Thoracic aorta (tissue), 2 donors: ENCODE results near the gene MICAL2. TPM values are rescaled to one million over a fixed set of nuclear protein-coding genes. Genes with fewer than 3 reads are reported as not detected.
A peak's percentile ranks its signal among the peaks of the same experiment; 100 is the strongest.

Experiments
- ATAC-seq: fragments of 150-250 bp; one replicate; pipeline ENCODE4 v1.8.0; 2017; ENCODE audit warnings: low read depth; ENCODE audit not compliant: insufficient number of reproducible peaks, low FRiP score
- DNase-seq: peaks from one replicate; pipeline ENCODE4 v3.0.0-alpha.2; 2020; ENCODE audit warnings: low spot score
- H3K27ac ChIP-seq, 2 donors: fragments of 200-600 bp; sonication (generic); 1 replicate in 1 of 2; 2 replicates in 1 of 2; pipeline ENCODE4 v1.5.1; 2016; ENCODE audit warnings: mild to moderate bottlenecking in 2 of 2, moderate library complexity in 2 of 2
- H3K27me3 ChIP-seq: fragments of 200-600 bp; sonication (generic); replicated peaks from 2 replicates; pipeline ENCODE4 v1.6.0; 2016; ENCODE audit warnings: mild to moderate bottlenecking; ENCODE audit not compliant: insufficient read depth
- H3K36me3 ChIP-seq: fragments of 200-600 bp; sonication (generic); one replicate; pipeline ENCODE4 v1.5.1; 2016
- H3K4me1 ChIP-seq, 2 donors: fragments of 200-600 bp; sonication (generic); 1 replicate in 1 of 2; 2 replicates in 1 of 2; pipeline versions ENCODE4 v1.5.1 to v1.6.0; 2016; ENCODE audit warnings: low read depth in 2 of 2, mild to moderate bottlenecking in 1 of 2; ENCODE audit not compliant: control insufficient read depth in 1 of 2
- H3K4me3 ChIP-seq: fragments of 200-600 bp; sonication (generic); 2 replicates; pipeline ENCODE4 v1.5.1; 2016; ENCODE audit warnings: mild to moderate bottlenecking
- H3K9me3 ChIP-seq: fragments of 200-600 bp; sonication (generic); 2 replicates; pipeline ENCODE4 v1.5.1; 2016
- CTCF ChIP-seq: fragments of 200-600 bp; sonication (generic); IDR thresholded peaks from one replicate; pipeline ENCODE4 v1.5.1; 2019; ENCODE audit warnings: antibody characterized with exemption
- total RNA-seq, 2 donors: library from RNA; depleted of rRNA; stranded (reverse); fragments of >200 nt; gene quantifications; one replicate each; pipeline versions ENCODE4 v1.1.0 to v1.2.3, GENCODE V29; 2016

MICAL2 gene
- total RNA-seq, 2 donors from 2014 or later, result 791 to 989 TPM

GRCh38 chr11:12279672-12280108 lies 169.3 kb downstream of the MICAL2 start:
- Histone ChIP-seq H3K27ac (peak overlapping the region; percentile 39 to 60), H3K36me3 (no peaks in the 10 kb centered on the region), H3K9me3 (no peaks in the 10 kb centered on the region), H3K27me3 (no peaks in the 10 kb centered on the region), H3K4me3 (no peak overlapping the region), H3K4me1 (peaks cover 4 to 40% of the 10 kb centered on the region in 2 donors)
- TF ChIP-seq CTCF, result no peak
- ATAC-seq (no peak), DNase-seq (no peak)

GRCh38 chr11:12280199-12280837 lies 169.9 kb downstream of the MICAL2 start:
- Histone ChIP-seq H3K36me3 (no peaks in the 10 kb centered on the region), H3K9me3 (no peaks in the 10 kb centered on the region), H3K4me1 (peaks cover 4 to 44% of the 10 kb centered on the region in 2 donors), H3K27ac (peak overlapping the region; percentile 39 to 60), H3K27me3 (no peaks in the 10 kb centered on the region), H3K4me3 (no peak overlapping the region)
- DNase-seq (no peak), ATAC-seq (no peak)
- TF ChIP-seq CTCF, result no peak

GRCh38 chr11:12280838-12281565 lies 170.6 kb downstream of the MICAL2 start:
- no peak for DNase-seq
- H3K27ac ChIP-seq, result peak overlapping the region; percentile 39 to 60

GRCh38 chr11:12281571-12282478 lies 171.4 kb downstream of the MICAL2 start:
- peak overlapping the region; percentile 39 to 60 for H3K27ac ChIP-seq
- H3K9me3 ChIP-seq, result no peaks in the 10 kb centered on the region
- H3K4me1 ChIP-seq, result peaks cover 15 to 59% of the 10 kb centered on the region in 2 donors
- ATAC-seq (peak; percentile 44), DNase-seq (peak; percentile 68)
- no peak overlapping the region for H3K4me3 ChIP-seq
- TF ChIP-seq CTCF, result peak; percentile 92
- no peaks in the 10 kb centered on the region for H3K36me3 ChIP-seq
- no peaks in the 10 kb centered on the region for H3K27me3 ChIP-seq

More at GRCh38 chr11:12280838-12281565, 170.6 kb downstream of the MICAL2 start:
- ATAC-seq, result no peak
- no peak for TF ChIP-seq CTCF
- Histone ChIP-seq H3K36me3 (no peaks in the 10 kb centered on the region), H3K4me1 (peaks cover 7 to 51% of the 10 kb centered on the region in 2 donors), H3K27me3 (no peaks in the 10 kb centered on the region), H3K9me3 (no peaks in the 10 kb centered on the region), H3K4me3 (no peak overlapping the region)
